GM19463 (cell line): ENCODE data around the gene DOP1B.

Experiments
- ATAC-seq: cut with Tn5 transposase; IDR thresholded peaks from one replicate; pipeline ENCODE4 v1.9.1; 2021; ENCODE audit warnings: mild to moderate bottlenecking, moderate library complexity; ENCODE audit not compliant: unreplicated experiment

The DOP1B gene

GRCh38 chr21:36200081-36200561 lies 43.5 kb downstream of the DOP1B start:
- ATAC-seq, result no peak

GRCh38 chr21:36202726-36203602 lies 46.3 kb downstream of the DOP1B start:
- no peak for ATAC-seq

GRCh38 chr21:36203603-36203889 lies 46.9 kb downstream of the DOP1B start:
- ATAC-seq, result no peak

GRCh38 chr21:36204980-36205379 lies 48.4 kb downstream of the DOP1B start:
- no peak for ATAC-seq

GRCh38 chr21:36205962-36206361 lies 49.3 kb downstream of the DOP1B start:
- ATAC-seq, result no peak
